H1 (cell line): ENCODE results near the gene OR52R1. TPM values are rescaled to one million over a fixed set of nuclear protein-coding genes. Genes with fewer than 3 reads are reported as not detected.

Experiments
- ATF2 ChIP-seq: IDR thresholded peaks from 2 replicates; pipeline ENCODE4 v1.6.1; 2012; ENCODE audit warnings: low read length, inconsistent platforms
- BRCA1 ChIP-seq: IDR thresholded peaks from 2 replicates; pipeline ENCODE4 v1.6.1; 2012; ENCODE audit warnings: low read depth, low read length, improper control_type of control experiment
- HDAC6 ChIP-seq: IDR thresholded peaks from one replicate; pipeline ENCODE4 v1.7.1; 2012; ENCODE audit warnings: low read depth, mild to moderate bottlenecking, inconsistent platforms, low read length, moderate library complexity
- SIX5 ChIP-seq: IDR thresholded peaks from 2 replicates; pipeline ENCODE4 v1.6.1; 2011; ENCODE audit warnings: mild to moderate bottlenecking, low read depth, low read length
- polyA plus RNA-seq, 7 experiments: library from polyadenylated mRNA; depleted of rRNA in 3 of 7; stranded (reverse) in 5 of 7; unstranded in 2 of 7; fragments of >200 nt in 5 of 7; fragments of 200-250 nt in 2 of 7; gene quantifications; 1 replicate in 5 of 7; 2 replicates in 1 of 7; 4 replicates in 1 of 7; pipeline versions ENCODE4 v1.2.1 to v1.2.3, GENCODE V29; 2011 to 2013; ENCODE audit warnings: missing spikeins in 2 of 7, mixed read lengths in 2 of 7
- total RNA-seq: library from RNA; stranded (reverse); fragmentation: NEBNext Ultra II Directional; extraction: Animal tissue kit (Norgen Biotek cat#: 25700); gene quantifications from 2 replicates; pipeline ENCODE4 v1.2.1, GENCODE V29; 2021

Gene OR52R1
- total and polyA plus RNA-seq, 2 of the 8 experiments (the other 6 are each of a cell fraction or from before 2014, with no cell fraction given) = not detected

- TF ChIP-seq HDAC6 (no peak), ATF2 (no peak), SIX5 (no peak), BRCA1 (no peak)
Measured at GRCh38 chr11:4782454-4782853, 21.7 kb downstream of the OR52R1 start (continued).
